B cell (primary cell): ENCODE data around the gene FES. TPM values are rescaled to one million over a fixed set of nuclear protein-coding genes. Genes with fewer than 3 reads are reported as not detected.

Source experiments
- ATAC-seq: fragments of 200-7000 bp; cut with Tn5 transposase; one replicate; pipeline ENCODE4 v1.10.0; 2021; ENCODE audit warnings: low read depth, mild to moderate bottlenecking, moderate number of reproducible peaks, moderate library complexity
- CTCF ChIA-PET: fragments of 350-600 bp; sonication (Branson Sonifier 250); formaldehyde crosslinking; loops from one replicate; lab custom pipeline; 2021; ENCODE audit warnings: antibody characterized with exemption, inconsistent platforms; lab: Charles Lee
- POLR2A ChIA-PET: fragments of 350-600 bp; sonication (Branson Sonifier 250); formaldehyde crosslinking; loops from one replicate; lab custom pipeline; 2021; ENCODE audit warnings: antibody characterized with exemption; lab: Charles Lee
- DNase-seq: peaks from one replicate; pipeline ENCODE4 v3.0.0; 2013
- H2AFZ ChIP-seq: 2 replicates; pipeline ENCODE4 v1.6.1; 2012; ENCODE audit warnings: mild to moderate bottlenecking, low read depth, low read length; ENCODE audit not compliant: insufficient read depth, poor library complexity, severe bottlenecking
- H3K27ac ChIP-seq, 2 donors: 1 replicate in 1 of 2; 2 replicates in 1 of 2; pipeline ENCODE4 v1.5.1; 2012 to 2013; ENCODE audit warnings: low read length in 2 of 2, mild to moderate bottlenecking in 2 of 2, moderate library complexity in 1 of 2
- H3K27me3 ChIP-seq, 4 experiments: fragments of 200-600 bp in 1 of 4; sonication (generic) in 1 of 4; replicated peaks in 1 of 4; 1 replicate in 2 of 4; 2 replicates in 2 of 4; pipeline versions ENCODE4 v1.6.1 to v1.7.0; 2013 to 2016; ENCODE audit warnings: low read length in 3 of 4, mild to moderate bottlenecking in 2 of 4, mixed read lengths in 1 of 4, moderate library complexity in 1 of 4; ENCODE audit not compliant: insufficient read depth in 4 of 4, control insufficient read depth in 3 of 4; ENCODE audit errors: control extremely low read depth in 1 of 4
- H3K36me3 ChIP-seq, 2 experiments: replicated peaks in 1 of 2; 1 replicate in 1 of 2; 2 replicates in 1 of 2; pipeline versions ENCODE4 v1.6.1 to v1.7.1; 2013; ENCODE audit warnings: low read length in 1 of 2; ENCODE audit not compliant: insufficient read depth in 2 of 2, control insufficient read depth in 1 of 2; ENCODE audit errors: control extremely low read depth in 1 of 2, extremely low read depth in 1 of 2
- H3K4me1 ChIP-seq, 2 donors: fragments of 200-600 bp in 1 of 2; sonication (generic) in 1 of 2; 1 replicate in 1 of 2; 2 replicates in 1 of 2; pipeline versions ENCODE4 v1.5.1 to v1.6.1; 2013 to 2017; ENCODE audit warnings: low read length in 2 of 2; ENCODE audit not compliant: control insufficient read depth in 2 of 2, insufficient read depth in 2 of 2
- H3K4me2 ChIP-seq: replicated peaks from 2 replicates; pipeline ENCODE3; 2012; ENCODE audit warnings: mild to moderate bottlenecking, low read depth, low read length; ENCODE audit not compliant: poor library complexity, severe bottlenecking
- H3K4me3 ChIP-seq, 5 experiments: fragments of 200-600 bp in 1 of 5; sonication (generic) in 1 of 5; 1 replicate in 3 of 5; 2 replicates in 2 of 5; pipeline versions ENCODE4 v1.5.1 to v1.7.0; 2011 to 2016; ENCODE audit warnings: low read length in 4 of 5, mild to moderate bottlenecking in 4 of 5, low read depth in 2 of 5, control low read depth in 1 of 5, moderate library complexity in 1 of 5; ENCODE audit not compliant: insufficient read depth in 1 of 5; ENCODE audit errors: control extremely low read depth in 1 of 5, extremely low read depth in 1 of 5
- H3K79me2 ChIP-seq: fragments of 200-600 bp; sonication (generic); one replicate; pipeline ENCODE4 v1.6.0; 2016; ENCODE audit warnings: low read length; ENCODE audit not compliant: control insufficient read depth, insufficient read depth
- H3K9ac ChIP-seq: fragments of 200-600 bp; sonication (generic); 2 replicates; pipeline ENCODE4 v1.6.1; 2017; ENCODE audit warnings: mild to moderate bottlenecking, low read length, moderate library complexity
- H3K9me3 ChIP-seq, 3 donors: one replicate each; pipeline versions ENCODE4 v1.6.1 to v1.7.1; 2013; ENCODE audit warnings: low read length in 2 of 3; ENCODE audit not compliant: control insufficient read depth in 2 of 3, insufficient read depth in 1 of 3; ENCODE audit errors: control extremely low read depth in 1 of 3
- H4K20me1 ChIP-seq: 2 replicates; pipeline ENCODE4 v1.6.0; 2012; ENCODE audit warnings: mild to moderate bottlenecking, low read length; ENCODE audit not compliant: insufficient read depth, control insufficient read depth, poor library complexity, severe bottlenecking
- H3K27ac Mint-ChIP-seq: one replicate; pipeline ENCODE4 v1.8.0; 2021; ENCODE audit warnings: mixed read lengths
- H3K27me3 Mint-ChIP-seq: one replicate; pipeline ENCODE4 v1.8.0; 2021; ENCODE audit warnings: mixed read lengths
- H3K4me1 Mint-ChIP-seq: one replicate; pipeline ENCODE4 v1.8.0; 2021; ENCODE audit warnings: mixed read lengths
- H3K4me3 Mint-ChIP-seq: one replicate; pipeline ENCODE4 v1.8.0; 2021; ENCODE audit warnings: mixed read lengths
- H3K9me3 Mint-ChIP-seq: one replicate; pipeline ENCODE4 v1.8.0; 2022; ENCODE audit warnings: mixed read lengths; ENCODE audit not compliant: insufficient read depth
- CTCF ChIP-seq: fragments of 200-600 bp; IDR thresholded peaks from one replicate; pipeline ENCODE4 v1.8.0; 2022; ENCODE audit warnings: antibody characterized with exemption, mild to moderate bottlenecking
- EZH2 ChIP-seq: IDR thresholded peaks from 2 replicates; pipeline ENCODE4 v1.6.1; 2012; ENCODE audit warnings: borderline replicate concordance, low read depth, mild to moderate bottlenecking, moderate library complexity, low read length; ENCODE audit not compliant: insufficient read depth, poor library complexity, severe bottlenecking
- WGBS: methylation state at CpG from one replicate; pipeline ENCODE4 v1.1.5; 2013; ENCODE audit warnings: missing lambda C conversion rate; ENCODE audit not compliant: insufficient coverage; 5-methylcytosine and 5-hydroxymethylcytosine counted together
- intact Hi-C: fragments of 100-400 bp; cut with micrococcal nuclease; formaldehyde crosslinking; loops from one replicate; pipeline ENCODE4 v1.10.0; 2022
- polyA plus RNA-seq: library from polyadenylated mRNA; depleted of rRNA; stranded (reverse); fragments of >200 nt; gene quantifications from 2 replicates; pipeline ENCODE4 v1.2.3, GENCODE V29; 2012
- total RNA-seq, 2 donors: library from RNA; stranded (reverse); fragments of 120-200 nt in 1 of 2; gene quantifications; 1 replicate in 1 of 2; 2 replicates in 1 of 2; pipeline versions ENCODE4 v1.2.3 to v1.2.4, GENCODE V29; 2013 to 2022

FES gene
- total and polyA plus RNA-seq, 2 donors (not counting 1 experiment from before 2014, with no cell fraction given): 23.9 to 31.4 TPM

- Histone ChIP-seq H3K36me3 (peaks cover 0 to 46% of the 10 kb centered on the region in 2 experiments), H3K27me3 (no peaks in the 10 kb centered on the region), H3K4me3 (no peak overlapping the region), H3K4me2 (no peak overlapping the region), H4K20me1 (peaks cover 11% of the 10 kb centered on the region), H3K27ac (no peak overlapping the region), H3K4me1 (peaks cover 25 to 32% of the 10 kb centered on the region in 2 donors), H2AFZ (no peak overlapping the region), H3K79me2 (peaks cover 7% of the 10 kb centered on the region), H3K9me3 (no peaks in the 10 kb centered on the region), H3K9ac (no peak overlapping the region)
- Mint-ChIP-seq H3K9me3 (no peaks in the 10 kb centered on the region), H3K27ac (no peak overlapping the region), H3K4me1 (peaks cover 22% of the 10 kb centered on the region), H3K4me3 (peak overlapping the region; percentile 32), H3K27me3 (no peaks in the 10 kb centered on the region)
- WGBS: 97% methylated on average over 9 of the region's 19 CpGs
- ATAC-seq (no peak), DNase-seq (no peak)
- ChIA-PET POLR2A (interaction anchor here (1.0 to 1.2 kb wide), 2 partner anchors 43 to 44 kb away, joined by 3 read pairs; no protein-coding TSS in a partner anchor), CTCF (interaction anchor here (1.3 kb wide), 1 partner anchor 165 kb away, joined by 3 read pairs; the partner anchor contains the start of gene BLM)
- intact Hi-C loops: no loop called here
- TF ChIP-seq EZH2 (no peak), CTCF (no peak)
Measured at GRCh38 chr15:90881978-90882721, 2.2 kb upstream of the FES start.
